Hepatocyte (in vitro differentiated cells): ENCODE measurements around the gene LRRC4C.

Experiments used
- EZH2 ChIP-seq: fragments of 200-600 bp; sonication (generic); IDR thresholded peaks from 2 replicates; pipeline ENCODE4 v1.6.1; 2016; ENCODE audit warnings: antibody characterized with exemption, mild to moderate bottlenecking, borderline replicate concordance
- TF ChIP-seq, protein P1 (sequence below): fragments of 200-600 bp; sonication (generic); IDR thresholded peaks from 2 replicates; pipeline ENCODE4 v1.5.1; 2016; ENCODE audit warnings: antibody characterized with exemption, mild to moderate bottlenecking; ENCODE audit not compliant: poor library complexity

DNA sequence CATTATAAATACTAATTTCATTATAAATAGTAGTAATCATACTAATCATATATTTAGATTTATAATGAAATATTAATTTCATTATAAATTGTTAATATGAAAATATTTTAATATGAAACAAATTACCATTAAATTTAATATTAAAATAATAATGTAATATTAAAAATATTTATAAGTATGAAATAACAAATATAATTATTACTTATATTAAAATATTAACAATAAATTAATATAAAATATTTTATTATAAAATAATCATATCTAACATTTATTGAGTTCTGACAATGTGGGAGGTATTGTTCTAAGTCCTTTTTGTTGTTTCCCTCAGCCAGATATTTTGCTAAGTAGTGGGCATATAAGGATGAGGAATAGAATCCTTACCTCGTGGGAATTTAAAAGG, 1341.4 kb downstream of the LRRC4C start:
- TF ChIP-seq, protein P1, sequence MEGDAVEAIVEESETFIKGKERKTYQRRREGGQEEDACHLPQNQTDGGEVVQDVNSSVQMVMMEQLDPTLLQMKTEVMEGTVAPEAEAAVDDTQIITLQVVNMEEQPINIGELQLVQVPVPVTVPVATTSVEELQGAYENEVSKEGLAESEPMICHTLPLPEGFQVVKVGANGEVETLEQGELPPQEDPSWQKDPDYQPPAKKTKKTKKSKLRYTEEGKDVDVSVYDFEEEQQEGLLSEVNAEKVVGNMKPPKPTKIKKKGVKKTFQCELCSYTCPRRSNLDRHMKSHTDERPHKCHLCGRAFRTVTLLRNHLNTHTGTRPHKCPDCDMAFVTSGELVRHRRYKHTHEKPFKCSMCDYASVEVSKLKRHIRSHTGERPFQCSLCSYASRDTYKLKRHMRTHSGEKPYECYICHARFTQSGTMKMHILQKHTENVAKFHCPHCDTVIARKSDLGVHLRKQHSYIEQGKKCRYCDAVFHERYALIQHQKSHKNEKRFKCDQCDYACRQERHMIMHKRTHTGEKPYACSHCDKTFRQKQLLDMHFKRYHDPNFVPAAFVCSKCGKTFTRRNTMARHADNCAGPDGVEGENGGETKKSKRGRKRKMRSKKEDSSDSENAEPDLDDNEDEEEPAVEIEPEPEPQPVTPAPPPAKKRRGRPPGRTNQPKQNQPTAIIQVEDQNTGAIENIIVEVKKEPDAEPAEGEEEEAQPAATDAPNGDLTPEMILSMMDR = no peak
- TF ChIP-seq EZH2 = no peak
